ENCODE measurements around the gene ANTXR1.

Gene ANTXR1

DNA sequence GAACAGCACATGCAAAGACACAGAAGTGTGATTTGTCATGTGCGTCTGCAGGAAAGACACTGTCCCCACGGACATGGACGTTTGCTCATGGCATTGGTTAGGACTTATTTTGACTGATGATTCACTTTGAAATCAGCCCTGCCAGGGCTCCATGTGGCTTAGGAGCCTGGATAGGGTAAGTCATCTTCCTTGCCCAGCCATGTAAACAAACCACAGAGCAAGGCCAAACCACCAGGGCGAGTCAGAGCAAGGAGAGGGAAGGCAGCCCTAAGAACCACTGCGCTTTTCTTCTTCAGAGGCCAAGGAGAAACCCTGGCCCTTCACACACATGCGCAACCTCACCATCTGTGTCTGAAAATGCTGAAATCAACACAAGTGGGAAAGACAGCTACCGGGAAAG lies 285.3 kb downstream of the ANTXR1 start:
- in situ Hi-C loops (cut with MboI; ENCODE audit: low sequenced_read_pairs), result no loop called here

GRCh38 chr2:69298862-69299261 lies 285.9 kb downstream of the ANTXR1 start:
- in situ Hi-C loops (cut with MboI; ENCODE audit: low sequenced_read_pairs), result no loop called here
